Osteoblast (primary cell): Measurements from ENCODE around the gene MAP3K5. TPM values are rescaled to one million over a fixed set of nuclear protein-coding genes. Genes with fewer than 3 reads are reported as not detected.
"Not testable (repeated sequence)": the region's sequence is repeated elsewhere in the genome, so short reads cannot be mapped to it uniquely, and the experiment has no call there.

Source experiments
- DNase-seq: peaks from one replicate; pipeline ENCODE4 v3.0.0; 2011; ENCODE audit warnings: low spot score, mixed read lengths; ENCODE audit not compliant: insufficient read length; ENCODE audit errors: missing footprints
- H2AFZ ChIP-seq: 2 replicates; pipeline ENCODE4 v1.6.0; 2011; ENCODE audit warnings: mild to moderate bottlenecking, low read length
- H3K27ac ChIP-seq: 2 replicates; pipeline ENCODE4 v1.5.1; 2011; ENCODE audit warnings: mild to moderate bottlenecking, low read depth, low read length, moderate library complexity
- H3K27me3 ChIP-seq: 2 replicates; pipeline ENCODE4 v1.6.0; 2012; ENCODE audit warnings: mild to moderate bottlenecking, control low read depth, inconsistent platforms, low read length, moderate library complexity; ENCODE audit not compliant: insufficient read depth
- H3K36me3 ChIP-seq: 2 replicates; pipeline ENCODE4 v1.5.1; 2011; ENCODE audit warnings: mild to moderate bottlenecking, low read length, control low read depth, moderate library complexity; ENCODE audit not compliant: insufficient read depth
- H3K4me1 ChIP-seq: 2 replicates; pipeline ENCODE4 v1.5.1; 2011; ENCODE audit warnings: mild to moderate bottlenecking, low read length, control low read depth, moderate library complexity; ENCODE audit not compliant: insufficient read depth
- H3K4me2 ChIP-seq: 2 replicates; pipeline ENCODE4 v1.6.0; 2011; ENCODE audit warnings: mild to moderate bottlenecking, low read length; ENCODE audit not compliant: insufficient read depth
- H3K4me3 ChIP-seq: fragments of 200-600 bp; sonication (generic); 3 replicates; pipeline ENCODE4 v1.5.1; 2012; ENCODE audit warnings: mild to moderate bottlenecking, low read length, inconsistent platforms; ENCODE audit not compliant: insufficient read depth
- H3K79me2 ChIP-seq: 2 replicates; pipeline ENCODE4 v1.6.0; 2012; ENCODE audit warnings: mild to moderate bottlenecking, low read length, control low read depth, inconsistent platforms; ENCODE audit not compliant: insufficient read depth
- H3K9me3 ChIP-seq: 2 replicates; pipeline ENCODE4 v1.5.1; 2011; ENCODE audit warnings: low read depth, low read length, control low read depth
- H4K20me1 ChIP-seq: 2 replicates; pipeline ENCODE4 v1.6.0; 2012; ENCODE audit warnings: mild to moderate bottlenecking, low read length, control low read depth; ENCODE audit not compliant: insufficient read depth
- CTCF ChIP-seq: IDR thresholded peaks from 2 replicates; pipeline ENCODE4 v1.5.1; 2011; ENCODE audit warnings: mild to moderate bottlenecking, low read depth, low read length, moderate library complexity; ENCODE audit errors: extremely low read depth
- total RNA-seq: library from RNA; depleted of rRNA; stranded (reverse); fragments of >200 nt; gene quantifications from 2 replicates; pipeline ENCODE4 v1.2.3, GENCODE V29; 2012

Gene MAP3K5
- total RNA-seq, 1 donor, result 8.3 TPM

GRCh38 chr6:136792095-136792409 lies 225 bp downstream of the MAP3K5 start:
- Histone ChIP-seq H3K27me3 (no peaks in the 10 kb centered on the region), H3K4me1 (peaks cover 25% of the 10 kb centered on the region), H3K79me2 (peaks cover 46% of the 10 kb centered on the region), H3K36me3 (no peaks in the 10 kb centered on the region), H3K27ac (peak overlapping the region; percentile 73), H3K4me2 (peak overlapping the region; percentile 88), H2AFZ (peak overlapping the region; percentile 89), H3K9me3 (no peaks in the 10 kb centered on the region), H4K20me1 (no peaks in the 10 kb centered on the region), H3K4me3 (peak overlapping the region; percentile 98)
- TF ChIP-seq CTCF, result no peak
- peak; percentile 88 for DNase-seq

GRCh38 chr6:136791296-136792094 lies 782 bp downstream of the MAP3K5 start:
- Histone ChIP-seq H3K36me3 (no peaks in the 10 kb centered on the region), H3K4me1 (peaks cover 27% of the 10 kb centered on the region), H3K27ac (peak overlapping the region; percentile 73), H3K79me2 (peaks cover 52% of the 10 kb centered on the region), H2AFZ (peak overlapping the region; percentile 89), H3K4me3 (peak overlapping the region; percentile 98), H3K4me2 (peak overlapping the region; percentile 79), H4K20me1 (no peaks in the 10 kb centered on the region), H3K27me3 (no peaks in the 10 kb centered on the region), H3K9me3 (no peaks in the 10 kb centered on the region)
- DNase-seq, result peak; percentile 58
- no peak for TF ChIP-seq CTCF

GRCh38 chr6:136790411-136791295 lies 1.6 kb downstream of the MAP3K5 start:
- peak overlapping the region; percentile 79 for H3K4me2 ChIP-seq
- no peaks in the 10 kb centered on the region for H4K20me1 ChIP-seq
- no peak for TF ChIP-seq CTCF
- H3K79me2 ChIP-seq, result peaks cover 58% of the 10 kb centered on the region
- H3K9me3 ChIP-seq, result no peaks in the 10 kb centered on the region
- H3K4me1 ChIP-seq, result peaks cover 27% of the 10 kb centered on the region
- DNase-seq, result no peak
- H3K27ac ChIP-seq, result peak overlapping the region; percentile 73
- H3K27me3 ChIP-seq, result no peaks in the 10 kb centered on the region
- H2AFZ ChIP-seq, result peak overlapping the region; percentile 89
- peak overlapping the region; percentile 98 for H3K4me3 ChIP-seq
- no peaks in the 10 kb centered on the region for H3K36me3 ChIP-seq

- Histone ChIP-seq H3K4me1 (peaks cover 27% of the 10 kb centered on the region), H3K79me2 (peaks cover 71% of the 10 kb centered on the region)
- H2AFZ ChIP-seq, H3K4me2 ChIP-seq, H3K4me3 ChIP-seq, H3K27me3 ChIP-seq, H3K36me3 ChIP-seq, DNase-seq, H4K20me1 ChIP-seq, H3K9me3 ChIP-seq, H3K27ac ChIP-seq: not testable (repeated sequence)
Observed at GRCh38 chr6:136789440-136789839, 2.8 kb downstream of the MAP3K5 start.
